Dermis lymphatic vessel endothelial cell (primary cell): ENCODE data around the gene IDH3A. TPM values are rescaled to one million over a fixed set of nuclear protein-coding genes. Genes with fewer than 3 reads are reported as not detected.

ENCODE experiments used
- total RNA-seq: library from RNA; depleted of rRNA; stranded (reverse); fragments of >200 nt; gene quantifications from 2 replicates; pipeline ENCODE4 v1.2.1, GENCODE V29; 2014

IDH3A gene
- total RNA-seq, result 20.6 and 26.0 TPM in 2 replicates

DNA sequence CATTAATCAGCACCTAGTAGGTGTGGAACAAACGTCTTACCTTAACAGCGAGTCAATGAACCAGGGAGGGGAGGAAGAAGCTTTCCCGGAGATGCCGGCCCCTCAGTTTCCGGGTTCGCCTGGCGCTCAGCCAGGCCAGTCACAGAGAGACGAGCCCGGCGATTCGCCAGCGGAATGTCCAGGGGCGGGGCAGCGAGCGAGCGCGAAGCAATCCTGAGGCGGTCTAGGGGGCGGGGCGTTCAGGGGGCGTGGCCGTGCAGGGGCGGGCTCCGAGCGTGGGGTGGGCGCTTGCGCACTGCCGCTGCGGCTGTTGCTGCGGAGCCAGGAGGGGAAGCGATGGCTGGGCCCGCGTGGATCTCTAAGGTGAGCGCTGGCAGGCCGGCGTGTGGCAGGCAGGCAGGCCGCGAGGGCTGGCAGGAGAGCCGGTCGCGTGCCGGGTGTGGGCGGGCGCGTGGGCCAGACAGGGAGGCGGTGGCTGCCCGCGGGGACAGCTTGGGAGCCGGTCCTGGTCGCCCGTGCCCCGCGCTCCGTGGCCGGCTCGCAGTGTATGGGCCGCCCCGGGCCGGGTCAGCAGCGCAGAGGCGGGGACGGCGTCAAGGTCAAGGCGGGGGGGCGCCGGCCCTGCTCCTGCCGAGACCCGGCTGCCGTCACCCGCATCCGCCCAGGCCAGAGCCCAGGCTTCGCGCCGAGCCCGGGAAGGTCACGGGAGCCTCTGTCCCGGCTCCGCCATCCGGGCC is at the start of gene IDH3A:
Gene IDH3A (plus strand): TSS at position 295 of the 737 bp plus-strand sequence. CDS start 42 bp downstream, at position 337.

DNA sequence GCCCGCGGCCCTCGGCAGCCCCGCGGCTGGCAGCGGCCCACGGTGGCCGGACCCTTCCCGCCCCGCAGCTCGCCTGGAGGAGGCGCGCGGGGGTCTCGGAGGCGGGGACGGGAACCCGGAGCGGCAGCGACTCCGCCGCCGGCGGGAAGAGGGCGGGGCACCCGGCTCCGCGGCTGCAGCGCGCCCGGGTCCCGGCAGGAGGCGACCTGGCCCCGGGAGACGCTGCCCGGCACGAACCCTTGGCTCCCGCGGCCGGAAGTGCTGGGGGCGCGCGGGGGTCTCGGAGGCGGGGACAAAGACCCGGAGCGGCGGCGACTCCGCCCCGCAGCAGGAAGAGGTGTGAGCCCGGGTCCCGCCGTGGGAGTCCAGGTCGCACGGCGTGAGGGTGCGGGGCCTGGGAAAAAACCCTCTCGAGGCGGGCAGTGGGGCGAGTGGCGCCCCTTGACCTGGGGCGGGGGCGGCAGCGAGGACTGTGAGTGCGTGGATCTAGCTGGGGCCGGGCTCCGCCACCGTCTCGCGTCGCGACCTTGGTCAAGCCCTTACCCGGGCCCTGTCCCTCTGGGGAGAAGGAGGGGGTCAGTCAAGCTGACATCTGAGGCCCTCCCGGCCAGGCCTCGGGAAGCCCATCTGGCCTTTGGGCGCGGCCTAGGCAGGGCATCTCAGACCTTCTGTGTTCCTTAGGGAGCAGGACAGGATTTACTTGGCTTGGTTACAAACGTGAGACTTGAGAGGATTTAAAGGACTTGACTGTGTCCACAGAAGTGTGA is 17.7 kb upstream of the IDH3A start, which contains the start of gene CIB2:
Gene CIB2 (minus strand): TSS at position 151 of the 767 bp plus-strand sequence. CDS start 230 bp downstream, outside the sequence.

Other genes with a start within 250 kb of the IDH3A start
- gene TBC1D2B, start 71.7 kb upstream of the IDH3A start, total RNA-seq, result 28.3 and 46.8 TPM in 2 replicates
- not detected in 2 replicates for gene SH2D7, start 56.8 kb upstream of the IDH3A start, total RNA-seq
- gene CIB2, start 17.9 kb upstream of the IDH3A start, total RNA-seq, result 1.2 and 3.9 TPM in 2 replicates
- not detected in 2 replicates for gene ACSBG1, start 85.2 kb downstream of the IDH3A start, total RNA-seq
- gene DNAJA4, start 115.2 kb downstream of the IDH3A start, total RNA-seq, result 0.86 and 1.3 TPM in 2 replicates
- 79.1 and 96.0 TPM in 2 replicates for gene SKIC8, start 150.2 kb downstream of the IDH3A start, total RNA-seq
- not detected in 2 replicates for gene CRABP1, start 191.0 kb downstream of the IDH3A start, total RNA-seq